Measurements from ENCODE around the gene LMTK3. TPM values are rescaled to one million over a fixed set of nuclear protein-coding genes. Genes with fewer than 3 reads are reported as not detected.

The LMTK3 gene
- total RNA-seq, 1 donor from 2014 or later: 21.0 TPM

- no peak for DNase-seq (ENCODE audit: low spot score)
These were observed 40.8 kb downstream of the LMTK3 start for GRCh38 chr19:48470856-48471255.

GRCh38 chr19:48469934-48470680 lies 41.5 kb downstream of the LMTK3 start:
- no peak for DNase-seq (ENCODE audit: low spot score)

GRCh38 chr19:48469289-48469881 lies 42.2 kb downstream of the LMTK3 start, which contains the start of gene CYTH2:
CYTH2 (plus strand) TSS chr19:48469369; CDS start chr19:48469508, 139 bp downstream.
- peak; percentile 83 for DNase-seq (ENCODE audit: low spot score)

GRCh38 chr19:48468772-48469288 lies 42.8 kb downstream of the LMTK3 start:
- peak; percentile 100 for DNase-seq (ENCODE audit: low spot score)

GRCh38 chr19:48466561-48467325 lies 44.9 kb downstream of the LMTK3 start:
- no peak for DNase-seq (ENCODE audit: low spot score)

GRCh38 chr19:48465215-48465614 lies 46.4 kb downstream of the LMTK3 start:
- DNase-seq (ENCODE audit: low spot score): no peak

- no peak for DNase-seq (ENCODE audit: low spot score)
These were observed 49.5 kb downstream of the LMTK3 start for GRCh38 chr19:48461982-48462655.

GRCh38 chr19:48461651-48461981 lies 50.0 kb downstream of the LMTK3 start:
- no peak for DNase-seq (ENCODE audit: low spot score)

- no peak for DNase-seq (ENCODE audit: low spot score)
These were observed 53.6 kb downstream of the LMTK3 start for GRCh38 chr19:48458016-48458415.

GRCh38 chr19:48456864-48457263 lies 54.8 kb downstream of the LMTK3 start:
- DNase-seq (ENCODE audit: low spot score): no peak

GRCh38 chr19:48455908-48456562 lies 55.6 kb downstream of the LMTK3 start:
- DNase-seq (ENCODE audit: low spot score): no peak

- DNase-seq (ENCODE audit: low spot score): no peak
These were observed 56.3 kb downstream of the LMTK3 start, which contains the start of gene KCNJ14 for GRCh38 chr19:48455171-48455907. KCNJ14 (plus strand) TSS chr19:48455574; CDS start chr19:48461725, 6,151 bp downstream.

- DNase-seq (ENCODE audit: low spot score): no peak
These were observed 57.4 kb downstream of the LMTK3 start for GRCh38 chr19:48454150-48454730.

- no peak for DNase-seq (ENCODE audit: low spot score)
These were observed 59.1 kb downstream of the LMTK3 start for GRCh38 chr19:48452289-48453190.

GRCh38 chr19:48451624-48452023 lies 60.0 kb downstream of the LMTK3 start:
- DNase-seq (ENCODE audit: low spot score): no peak

GRCh38 chr19:48450863-48451262 lies 60.8 kb downstream of the LMTK3 start:
- DNase-seq (ENCODE audit: low spot score): no peak

- DNase-seq (ENCODE audit: low spot score): no peak
These were observed 61.2 kb downstream of the LMTK3 start for GRCh38 chr19:48450441-48450840.

- DNase-seq (ENCODE audit: low spot score): no peak
These were observed 63.1 kb downstream of the LMTK3 start for GRCh38 chr19:48448563-48448962.

- DNase-seq (ENCODE audit: low spot score): no peak
These were observed 65.1 kb downstream of the LMTK3 start for GRCh38 chr19:48446579-48446978.
